Thyroid gland (tissue), 4 donors: ENCODE results near the gene PTPRG.

ENCODE experiments used
- POLR2A ChIP-seq, 2 donors: fragments of 450-650 bp; IDR thresholded peaks; one replicate each; pipeline ENCODE4 v1.6.1; 2017; ENCODE audit warnings: antibody characterized with exemption in 2 of 2, mild to moderate bottlenecking in 2 of 2, moderate library complexity in 1 of 2
- TF ChIP-seq, protein P1 (sequence below), 6 experiments: fragments of 200-600 bp in 3 of 6; fragments of 450-650 bp in 3 of 6; sonication (generic) in 3 of 6; IDR thresholded peaks; one replicate each; pipeline ENCODE4 v1.5.1; 2016 to 2019; ENCODE audit warnings: antibody characterized with exemption in 6 of 6, mild to moderate bottlenecking in 2 of 6, inconsistent platforms in 1 of 6, moderate library complexity in 1 of 6

DNA sequence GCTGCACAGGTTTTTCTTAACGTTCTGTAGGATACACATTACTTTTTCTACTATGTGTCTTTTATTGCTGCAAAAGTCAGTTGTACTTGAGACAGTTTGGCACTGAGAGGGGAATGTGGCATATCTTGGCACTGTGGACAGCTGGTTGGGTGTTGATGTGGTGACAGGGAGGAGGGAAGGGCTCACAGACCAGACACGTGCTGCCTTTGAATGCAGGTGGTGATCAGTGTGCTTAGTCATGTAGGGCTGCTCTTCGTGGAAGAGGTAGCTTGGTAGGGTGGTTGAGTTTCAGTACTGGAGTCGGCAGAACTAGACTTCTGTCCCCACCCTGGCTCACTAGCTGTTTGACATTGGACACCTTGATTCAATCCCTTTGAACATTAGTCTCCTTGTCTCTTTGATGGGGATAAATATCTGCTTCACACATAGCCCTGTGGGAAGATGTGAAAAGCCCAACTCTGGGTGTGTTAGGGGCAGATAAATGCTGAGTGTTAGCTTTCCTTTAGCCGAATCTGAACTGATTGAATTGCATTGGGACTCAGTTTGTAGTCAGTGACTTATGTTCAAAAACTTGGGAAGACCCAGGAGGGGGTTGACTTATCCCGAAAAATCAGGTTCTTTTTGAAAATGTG lies 108.4 kb downstream of the PTPRG start:
- TF ChIP-seq, protein P1, sequence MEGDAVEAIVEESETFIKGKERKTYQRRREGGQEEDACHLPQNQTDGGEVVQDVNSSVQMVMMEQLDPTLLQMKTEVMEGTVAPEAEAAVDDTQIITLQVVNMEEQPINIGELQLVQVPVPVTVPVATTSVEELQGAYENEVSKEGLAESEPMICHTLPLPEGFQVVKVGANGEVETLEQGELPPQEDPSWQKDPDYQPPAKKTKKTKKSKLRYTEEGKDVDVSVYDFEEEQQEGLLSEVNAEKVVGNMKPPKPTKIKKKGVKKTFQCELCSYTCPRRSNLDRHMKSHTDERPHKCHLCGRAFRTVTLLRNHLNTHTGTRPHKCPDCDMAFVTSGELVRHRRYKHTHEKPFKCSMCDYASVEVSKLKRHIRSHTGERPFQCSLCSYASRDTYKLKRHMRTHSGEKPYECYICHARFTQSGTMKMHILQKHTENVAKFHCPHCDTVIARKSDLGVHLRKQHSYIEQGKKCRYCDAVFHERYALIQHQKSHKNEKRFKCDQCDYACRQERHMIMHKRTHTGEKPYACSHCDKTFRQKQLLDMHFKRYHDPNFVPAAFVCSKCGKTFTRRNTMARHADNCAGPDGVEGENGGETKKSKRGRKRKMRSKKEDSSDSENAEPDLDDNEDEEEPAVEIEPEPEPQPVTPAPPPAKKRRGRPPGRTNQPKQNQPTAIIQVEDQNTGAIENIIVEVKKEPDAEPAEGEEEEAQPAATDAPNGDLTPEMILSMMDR (IDR thresholded peaks at IDR 0.05): no peak
- no peak for TF ChIP-seq POLR2A (IDR thresholded peaks at IDR 0.05)
